ENCODE measurements around the gene ZBED1.

ZBED1 gene

GRCh38 chrX:2495595-2495994 is 5.2 kb downstream of the ZBED1 start:
- Histone ChIP-seq H3K4me1 (ENCODE audit: control insufficient read depth, insufficient read depth, low read length, poor library complexity, severe bottlenecking) (peaks cover 13% of the 10 kb centered on the region), H3K27ac (ENCODE audit: low read depth, low read length, severe bottlenecking) (no peak overlapping the region), H3K36me3 (ENCODE audit: control insufficient read depth, insufficient read depth, low read length) (peaks cover 46% of the 10 kb centered on the region), H3K9me3 (ENCODE audit: control insufficient read depth, low read length) (no peaks in the 10 kb centered on the region), H3K4me3 (ENCODE audit: extremely low read depth, insufficient read depth, low read length, poor library complexity, severe bottlenecking) (no peak overlapping the region)
- WGBS, 2 experiments (ENCODE audit: insufficient coverage in 2 of 2) = 89 to 92% methylated on average over 9 to 11 of the region's 14 CpGs

GRCh38 chrX:2492531-2493218 is 8.1 kb downstream of the ZBED1 start:
- no peaks in the 10 kb centered on the region for H3K9me3 ChIP-seq (ENCODE audit: control insufficient read depth, low read length)
- peaks cover 71% of the 10 kb centered on the region for H3K36me3 ChIP-seq (ENCODE audit: control insufficient read depth, insufficient read depth, low read length)
- WGBS, 2 experiments (ENCODE audit: insufficient coverage in 2 of 2) = 90 to 98% methylated on average over 16 to 22 of the region's 22 CpGs
- H3K4me1 ChIP-seq (ENCODE audit: control insufficient read depth, insufficient read depth, low read length, poor library complexity, severe bottlenecking) = no peaks in the 10 kb centered on the region
- H3K4me3 ChIP-seq (ENCODE audit: extremely low read depth, insufficient read depth, low read length, poor library complexity, severe bottlenecking) = no peak overlapping the region
- peak overlapping the region; percentile 16 for H3K27ac ChIP-seq (ENCODE audit: low read depth, low read length, severe bottlenecking)

GRCh38 chrX:2490634-2491033 is 10.1 kb downstream of the ZBED1 start:
- Histone ChIP-seq H3K36me3 (ENCODE audit: control insufficient read depth, insufficient read depth, low read length) (peaks cover 72% of the 10 kb centered on the region), H3K27ac (ENCODE audit: low read depth, low read length, severe bottlenecking) (no peak overlapping the region), H3K4me1 (ENCODE audit: control insufficient read depth, insufficient read depth, low read length, poor library complexity, severe bottlenecking) (peaks cover 3% of the 10 kb centered on the region), H3K4me3 (ENCODE audit: extremely low read depth, insufficient read depth, low read length, poor library complexity, severe bottlenecking) (no peak overlapping the region), H3K9me3 (ENCODE audit: control insufficient read depth, low read length) (no peaks in the 10 kb centered on the region)
- WGBS, 2 experiments (ENCODE audit: insufficient coverage in 2 of 2) = 94% methylated on average over 20 to 22 of the region's 22 CpGs

- Histone ChIP-seq H3K9me3 (ENCODE audit: control insufficient read depth, low read length) (no peaks in the 10 kb centered on the region), H3K4me1 (ENCODE audit: control insufficient read depth, insufficient read depth, low read length, poor library complexity, severe bottlenecking) (peaks cover 3% of the 10 kb centered on the region), H3K4me3 (ENCODE audit: extremely low read depth, insufficient read depth, low read length, poor library complexity, severe bottlenecking) (no peak overlapping the region), H3K27ac (ENCODE audit: low read depth, low read length, severe bottlenecking) (no peak overlapping the region), H3K36me3 (ENCODE audit: control insufficient read depth, insufficient read depth, low read length) (peaks cover 74% of the 10 kb centered on the region)
- 96 to 97% methylated on average over 61 to 65 of the region's 65 CpGs for WGBS, 2 experiments (ENCODE audit: insufficient coverage in 2 of 2)
These were observed 11.0 kb downstream of the ZBED1 start for GRCh38 chrX:2489446-2490445.

- Histone ChIP-seq H3K27ac (ENCODE audit: low read depth, low read length, severe bottlenecking) (no peak overlapping the region), H3K4me3 (ENCODE audit: extremely low read depth, insufficient read depth, low read length, poor library complexity, severe bottlenecking) (no peak overlapping the region), H3K36me3 (ENCODE audit: control insufficient read depth, insufficient read depth, low read length) (peaks cover 77% of the 10 kb centered on the region), H3K9me3 (ENCODE audit: control insufficient read depth, low read length) (no peaks in the 10 kb centered on the region), H3K4me1 (ENCODE audit: control insufficient read depth, insufficient read depth, low read length, poor library complexity, severe bottlenecking) (peaks cover 3% of the 10 kb centered on the region)
- WGBS, 2 experiments (ENCODE audit: insufficient coverage in 2 of 2) = 98 to 100% methylated on average over 45 to 50 of the region's 50 CpGs
These were observed 12.0 kb downstream of the ZBED1 start for GRCh38 chrX:2488621-2489285.

GRCh38 chrX:2487366-2487765 is 13.4 kb downstream of the ZBED1 start:
- H3K27ac ChIP-seq (ENCODE audit: low read depth, low read length, severe bottlenecking) = no peak overlapping the region
- no peak overlapping the region for H3K4me3 ChIP-seq (ENCODE audit: extremely low read depth, insufficient read depth, low read length, poor library complexity, severe bottlenecking)
- WGBS, 2 experiments (ENCODE audit: insufficient coverage in 2 of 2) = 96 to 97% methylated on average over 11 to 14 of the region's 16 CpGs
- no peaks in the 10 kb centered on the region for H3K9me3 ChIP-seq (ENCODE audit: control insufficient read depth, low read length)
- peaks cover 70% of the 10 kb centered on the region for H3K36me3 ChIP-seq (ENCODE audit: control insufficient read depth, insufficient read depth, low read length)
- peaks cover 3% of the 10 kb centered on the region for H3K4me1 ChIP-seq (ENCODE audit: control insufficient read depth, insufficient read depth, low read length, poor library complexity, severe bottlenecking)

GRCh38 chrX:2486476-2487133 is 14.2 kb downstream of the ZBED1 start:
- no peaks in the 10 kb centered on the region for H3K9me3 ChIP-seq (ENCODE audit: control insufficient read depth, low read length)
- H3K4me3 ChIP-seq (ENCODE audit: extremely low read depth, insufficient read depth, low read length, poor library complexity, severe bottlenecking) = no peak overlapping the region
- peaks cover 64% of the 10 kb centered on the region for H3K36me3 ChIP-seq (ENCODE audit: control insufficient read depth, insufficient read depth, low read length)
- peak overlapping the region; percentile 29 for H3K27ac ChIP-seq (ENCODE audit: low read depth, low read length, severe bottlenecking)
- 88 to 93% methylated on average over 24 to 28 of the region's 29 CpGs for WGBS, 2 experiments (ENCODE audit: insufficient coverage in 2 of 2)
- peaks cover 3% of the 10 kb centered on the region for H3K4me1 ChIP-seq (ENCODE audit: control insufficient read depth, insufficient read depth, low read length, poor library complexity, severe bottlenecking)

- peaks cover 59% of the 10 kb centered on the region for H3K36me3 ChIP-seq (ENCODE audit: control insufficient read depth, insufficient read depth, low read length)
- peaks cover 3% of the 10 kb centered on the region for H3K4me1 ChIP-seq (ENCODE audit: control insufficient read depth, insufficient read depth, low read length, poor library complexity, severe bottlenecking)
- no peaks in the 10 kb centered on the region for H3K9me3 ChIP-seq (ENCODE audit: control insufficient read depth, low read length)
- no peak overlapping the region for H3K27ac ChIP-seq (ENCODE audit: low read depth, low read length, severe bottlenecking)
- 87 to 90% methylated on average over 8 of the region's 10 CpGs for WGBS, 2 experiments (ENCODE audit: insufficient coverage in 2 of 2)
- H3K4me3 ChIP-seq (ENCODE audit: extremely low read depth, insufficient read depth, low read length, poor library complexity, severe bottlenecking) = no peak overlapping the region
These were observed 14.9 kb downstream of the ZBED1 start for GRCh38 chrX:2485789-2486345.

- 70 to 81% methylated on average over 24 to 25 of the region's 26 CpGs for WGBS, 2 experiments (ENCODE audit: insufficient coverage in 2 of 2)
- Histone ChIP-seq H3K9me3 (ENCODE audit: control insufficient read depth, low read length) (no peaks in the 10 kb centered on the region), H3K36me3 (ENCODE audit: control insufficient read depth, insufficient read depth, low read length) (peaks cover 51% of the 10 kb centered on the region), H3K27ac (ENCODE audit: low read depth, low read length, severe bottlenecking) (peak overlapping the region; percentile 36), H3K4me1 (ENCODE audit: control insufficient read depth, insufficient read depth, low read length, poor library complexity, severe bottlenecking) (peaks cover 3% of the 10 kb centered on the region), H3K4me3 (ENCODE audit: extremely low read depth, insufficient read depth, low read length, poor library complexity, severe bottlenecking) (no peak overlapping the region)
These were observed 15.8 kb downstream of the ZBED1 start for GRCh38 chrX:2484721-2485648.

Data from mesodermal cell (in vitro differentiated cells).